NCI-H345 treated with DMSO at 0.1 percent for 48 hours (cell line): Measurements from ENCODE around the gene DLGAP4.
"Not testable (repeated sequence)": the region's sequence is repeated elsewhere in the genome, so short reads cannot be mapped to it uniquely, and the experiment has no call there.

Experiments
- DNase-seq: peaks from one replicate; lab custom pipeline; 2025; ENCODE audit not compliant: unreplicated experiment; lab: John Stamatoyannopoulos, UW

DLGAP4 gene

GRCh38 chr20:36547186-36548005, 241.3 kb downstream of the DLGAP4 start:
- no peak for DNase-seq

GRCh38 chr20:36548006-36548315, 241.8 kb downstream of the DLGAP4 start:
- DNase-seq = no peak

GRCh38 chr20:36548704-36549627, 242.8 kb downstream of the DLGAP4 start:
- no peak for DNase-seq

- DNase-seq = no peak
Observed at GRCh38 chr20:36549628-36549941, 243.4 kb downstream of the DLGAP4 start.

- DNase-seq = no peak
Observed at GRCh38 chr20:36549942-36550789, 244.0 kb downstream of the DLGAP4 start.

- DNase-seq = no peak
Observed at GRCh38 chr20:36550790-36551299, 244.7 kb downstream of the DLGAP4 start.

- DNase-seq = no peak
Observed at GRCh38 chr20:36555248-36555647, 249.1 kb downstream of the DLGAP4 start.

GRCh38 chr20:36562724-36563123, 256.6 kb downstream of the DLGAP4 start:
- no peak for DNase-seq

GRCh38 chr20:36563374-36563773, 257.2 kb downstream of the DLGAP4 start:
- DNase-seq = no peak

- not testable (repeated sequence) for DNase-seq
Observed at GRCh38 chr20:36564078-36564725, 258.1 kb downstream of the DLGAP4 start.

- DNase-seq = not testable (repeated sequence)
Observed at GRCh38 chr20:36564726-36565121, 258.6 kb downstream of the DLGAP4 start.

GRCh38 chr20:36565520-36565919, 259.4 kb downstream of the DLGAP4 start:
- no peak for DNase-seq

- DNase-seq = no peak
Observed at GRCh38 chr20:36569847-36570429, 263.8 kb downstream of the DLGAP4 start.

- no peak for DNase-seq
Observed at GRCh38 chr20:36571564-36572504, 265.7 kb downstream of the DLGAP4 start.

- no peak for DNase-seq
Observed at GRCh38 chr20:36572701-36573102, 266.6 kb downstream of the DLGAP4 start.

GRCh38 chr20:36573103-36573797, 267.1 kb downstream of the DLGAP4 start, which contains the start of gene TGIF2:
TSS of gene TGIF2 (plus strand) at chr20:36573597. CDS start at chr20:36578775, 5,178 bp downstream.
- DNase-seq = no peak

GRCh38 chr20:36573798-36574365, 267.7 kb downstream of the DLGAP4 start:
- DNase-seq = no peak
